RKO (cell line): ENCODE data around the gene MTMR3.
A peak's percentile ranks its signal among the peaks of the same experiment; 100 is the strongest.
"Not testable (repeated sequence)": the region's sequence is repeated elsewhere in the genome, so short reads cannot be mapped to it uniquely, and the experiment has no call there.

Experiments
- DNase-seq: peaks from one replicate; pipeline ENCODE4 v3.0.0-alpha.2; 2016; ENCODE audit warnings: low spot score

MTMR3 gene

DNA sequence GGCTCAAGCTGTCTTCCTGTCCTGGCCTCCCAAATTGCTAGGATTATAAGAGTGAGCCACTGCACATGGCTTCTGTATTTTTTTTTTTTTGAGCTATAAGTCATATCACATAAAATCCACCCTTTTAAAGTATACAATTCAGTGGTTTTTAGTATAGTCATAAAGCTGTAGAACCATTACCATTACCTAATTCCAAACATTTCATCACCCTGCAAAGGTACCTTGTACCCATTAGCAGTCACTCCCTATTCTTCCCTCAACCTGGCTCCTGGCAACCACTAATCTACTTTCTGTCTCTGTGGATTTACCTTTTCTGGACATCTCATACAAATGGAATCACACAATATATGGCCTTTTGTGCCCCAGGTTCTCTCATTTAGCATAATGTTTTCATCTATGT, 84.5 kb downstream of the MTMR3 start:
- no peak for DNase-seq

DNA sequence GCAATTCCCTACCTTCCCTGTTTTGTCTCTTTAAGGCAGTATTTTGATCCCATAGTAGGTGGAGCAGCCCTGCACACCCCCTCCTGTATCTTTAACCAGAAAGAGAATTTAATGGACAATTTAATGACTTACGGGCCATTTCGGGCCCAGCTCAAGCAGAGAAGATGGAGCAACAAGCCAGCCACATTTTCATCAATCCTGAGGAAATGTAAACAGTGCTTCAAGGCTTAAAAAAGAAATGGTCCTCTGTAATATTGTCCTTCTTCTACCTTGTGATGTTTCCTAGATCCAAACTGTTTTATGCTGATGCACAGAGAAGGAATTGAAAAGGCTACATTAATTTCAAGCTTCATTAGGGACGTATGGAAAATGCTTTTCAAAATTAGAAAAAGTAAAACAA, 88.6 kb downstream of the MTMR3 start:
- DNase-seq = no peak

DNA sequence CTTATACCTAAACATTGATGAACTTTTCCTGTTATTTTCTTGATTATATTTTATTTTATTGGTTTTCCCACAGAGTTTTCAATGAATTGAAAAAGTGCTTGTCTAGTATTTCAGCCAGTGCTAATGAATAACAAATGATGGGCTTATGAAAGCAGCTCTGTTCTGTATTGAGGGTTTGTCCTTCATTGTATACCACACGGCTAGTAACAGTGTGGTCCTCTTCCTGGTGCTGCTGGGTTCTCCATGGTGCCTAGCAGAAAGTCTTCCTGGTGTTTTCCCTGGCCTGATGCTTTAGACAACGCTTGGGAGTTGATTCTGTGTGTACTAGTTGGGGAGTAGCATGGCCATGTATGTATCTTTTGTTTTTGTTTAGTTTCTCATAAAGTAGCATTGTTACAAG, 89.1 kb downstream of the MTMR3 start:
- no peak for DNase-seq

- DNase-seq = no peak
Observed at GRCh38 chr22:29973269-29973668, 90.3 kb downstream of the MTMR3 start.

GRCh38 chr22:29973680-29974079, 90.7 kb downstream of the MTMR3 start:
- not testable (repeated sequence) for DNase-seq

DNA sequence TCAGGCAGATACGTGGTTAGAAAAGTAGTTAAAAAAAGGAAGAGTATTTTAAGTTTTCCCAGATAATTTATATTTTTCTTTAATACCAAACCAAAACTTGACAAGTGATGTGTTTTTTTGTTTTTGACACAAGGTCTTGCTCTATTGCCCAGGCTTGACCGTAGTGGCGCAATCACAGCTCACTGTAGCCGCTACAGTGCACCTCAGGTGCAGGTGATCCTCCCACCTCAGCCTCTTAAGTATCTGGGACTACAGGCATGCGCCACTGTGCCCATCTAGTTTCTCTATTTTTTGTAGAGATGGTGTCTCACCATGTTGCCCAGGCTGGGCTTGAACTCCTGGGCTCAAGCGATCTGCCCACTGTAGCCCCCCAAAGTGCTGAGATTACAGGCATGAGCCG, 92.5 kb downstream of the MTMR3 start:
- DNase-seq = no peak

DNA sequence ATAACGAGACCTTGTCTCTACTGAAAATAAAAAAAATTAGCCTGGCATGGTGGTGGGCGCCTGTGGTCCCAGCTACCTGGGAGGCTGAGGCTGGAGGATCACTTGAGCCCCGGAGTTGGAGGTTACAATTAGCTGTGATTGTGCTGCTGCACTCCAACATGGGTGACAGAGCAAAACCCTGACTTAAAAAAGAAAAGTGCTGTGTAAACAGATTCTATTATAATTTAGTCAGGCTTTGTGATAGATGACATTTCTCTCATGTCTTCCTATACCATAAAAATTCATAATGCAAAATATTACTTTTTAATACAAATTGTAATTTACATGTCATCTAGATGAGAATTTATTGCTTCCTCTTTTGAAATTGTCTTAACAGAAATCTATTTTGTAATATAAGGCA, 94.1 kb downstream of the MTMR3 start:
- no peak for DNase-seq

- DNase-seq = no peak
Observed at GRCh38 chr22:29979777-29980321, 96.9 kb downstream of the MTMR3 start.

DNA sequence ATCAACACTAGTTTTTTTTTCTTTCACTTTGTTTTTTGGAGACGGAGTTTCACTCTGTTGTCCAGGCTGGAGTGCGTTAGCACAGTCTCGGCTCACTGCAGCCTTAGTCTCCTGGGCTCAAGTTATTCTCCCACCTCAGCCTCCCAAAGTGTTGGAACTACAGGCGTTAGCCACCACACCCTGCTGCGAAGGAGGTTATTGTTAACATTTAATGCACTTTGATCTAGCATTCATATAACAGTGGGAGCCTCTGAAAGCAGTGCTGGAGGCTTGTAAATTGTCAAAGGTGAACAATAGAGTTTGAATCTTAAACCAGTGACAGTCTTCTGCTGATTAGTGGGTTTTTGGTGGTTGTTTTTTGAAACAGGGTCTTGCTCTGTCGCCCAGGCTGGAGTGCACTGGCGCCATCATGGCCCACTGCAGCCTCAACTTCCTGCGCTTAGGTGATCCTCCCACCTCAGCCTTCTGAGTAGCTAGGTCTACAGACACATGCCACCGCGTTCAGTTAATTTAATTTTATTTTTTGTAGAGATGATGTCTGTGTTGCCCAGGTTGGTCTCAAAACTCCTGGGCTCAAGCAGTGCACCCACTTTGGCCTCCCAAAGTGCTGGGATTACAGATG, 100.4 kb downstream of the MTMR3 start:
- no peak for DNase-seq

GRCh38 chr22:29985912-29986311, 102.9 kb downstream of the MTMR3 start:
- DNase-seq = no peak

DNA sequence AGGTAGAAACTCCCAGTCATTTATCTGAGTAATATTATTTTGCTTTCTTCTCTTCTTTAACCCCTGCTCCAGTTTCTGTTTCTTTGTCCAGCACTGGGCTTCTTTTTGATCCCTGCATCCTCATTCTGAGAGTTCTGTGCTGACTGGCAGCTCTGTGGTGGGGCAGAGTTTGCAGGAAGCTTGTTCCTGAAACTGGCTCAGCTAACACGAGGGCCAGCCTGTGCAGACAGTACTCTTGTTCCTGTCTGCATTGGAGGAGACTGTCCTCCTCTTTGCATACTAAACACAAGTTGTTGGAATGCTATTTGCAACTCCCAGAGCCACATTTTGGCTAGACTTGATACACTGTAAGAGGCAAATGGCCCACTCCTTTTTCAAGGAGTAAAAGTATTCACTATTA, 104.2 kb downstream of the MTMR3 start:
- DNase-seq = no peak

- no peak for DNase-seq
Observed at GRCh38 chr22:29988719-29989118, 105.7 kb downstream of the MTMR3 start.

- no peak for DNase-seq
Observed at GRCh38 chr22:29989446-29989845, 106.5 kb downstream of the MTMR3 start.

DNA sequence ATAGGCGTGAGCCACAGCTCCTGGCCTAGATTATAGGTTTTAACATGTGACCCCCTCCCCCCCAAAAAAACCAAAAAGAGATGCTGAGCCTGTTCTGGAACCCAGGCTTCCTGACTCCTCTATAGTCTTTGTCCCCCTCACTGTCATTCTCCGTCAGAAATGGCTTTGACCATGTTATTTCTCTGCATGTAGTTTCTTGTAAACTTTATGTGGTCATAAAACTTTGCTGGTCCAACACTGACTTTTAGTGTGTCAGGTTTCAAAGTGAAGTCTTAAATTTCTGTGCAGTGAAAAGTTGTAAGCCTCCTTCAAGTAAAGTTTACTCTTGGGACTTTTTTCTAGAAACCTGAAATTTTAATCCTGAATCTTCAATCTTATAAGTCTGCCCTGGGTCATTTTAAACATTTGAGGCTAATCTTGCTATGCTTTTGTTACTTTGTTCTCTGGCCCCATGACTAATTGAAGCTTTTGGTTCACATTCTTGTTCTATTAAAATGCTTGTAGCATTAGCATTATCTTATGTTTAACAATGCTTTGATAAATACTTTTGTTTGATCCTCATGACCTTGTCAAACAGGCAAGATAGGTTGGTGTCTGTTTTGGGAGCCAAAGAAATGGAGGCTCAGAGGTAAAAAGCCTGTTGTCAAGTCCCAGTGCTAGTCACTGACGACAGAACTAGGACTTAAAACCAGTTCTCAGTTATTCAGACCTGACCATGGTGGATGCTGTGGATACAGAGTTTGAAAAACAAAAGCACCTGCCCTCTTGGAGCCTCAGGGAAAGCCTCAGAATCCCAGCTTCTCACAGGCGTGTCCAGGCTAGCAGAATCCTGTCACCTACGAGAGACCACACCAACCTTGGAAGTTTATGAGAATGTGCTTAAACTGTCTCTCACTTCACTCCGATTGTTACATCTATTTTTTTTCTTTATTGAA, 109.6 kb downstream of the MTMR3 start:
- no peak for DNase-seq

GRCh38 chr22:29994027-29994715, 111.2 kb downstream of the MTMR3 start:
- DNase-seq = peak; percentile 92

- no peak for DNase-seq
Observed at GRCh38 chr22:29994943-29995342, 112.0 kb downstream of the MTMR3 start.

- no peak for DNase-seq
Observed at GRCh38 chr22:29997107-29997506, 114.1 kb downstream of the MTMR3 start.

- no peak for DNase-seq
Observed at GRCh38 chr22:29997516-29997915, 114.5 kb downstream of the MTMR3 start.

- DNase-seq = no peak
Observed at GRCh38 chr22:29998627-29999384, 115.8 kb downstream of the MTMR3 start.

DNA sequence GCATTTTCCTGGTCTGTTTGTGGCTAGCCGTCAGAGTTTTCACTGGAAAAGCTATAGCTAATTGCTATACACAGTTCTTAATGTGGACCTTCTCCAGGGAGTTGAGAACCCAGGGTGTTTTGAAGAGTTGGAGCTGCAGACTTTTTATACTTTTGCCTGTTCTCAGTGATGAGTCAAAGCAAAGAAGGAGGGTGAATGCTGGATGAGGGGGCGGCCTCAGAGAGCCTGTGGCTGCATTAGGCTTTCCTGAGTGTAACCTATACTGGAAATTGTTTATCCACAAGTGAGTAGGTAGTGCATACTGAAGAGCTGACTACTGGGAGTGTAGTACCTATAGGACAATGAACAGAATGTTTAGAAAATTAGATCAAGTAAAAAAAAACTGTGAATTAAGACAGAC, 117.6 kb downstream of the MTMR3 start:
- peak; percentile 10 for DNase-seq

DNA sequence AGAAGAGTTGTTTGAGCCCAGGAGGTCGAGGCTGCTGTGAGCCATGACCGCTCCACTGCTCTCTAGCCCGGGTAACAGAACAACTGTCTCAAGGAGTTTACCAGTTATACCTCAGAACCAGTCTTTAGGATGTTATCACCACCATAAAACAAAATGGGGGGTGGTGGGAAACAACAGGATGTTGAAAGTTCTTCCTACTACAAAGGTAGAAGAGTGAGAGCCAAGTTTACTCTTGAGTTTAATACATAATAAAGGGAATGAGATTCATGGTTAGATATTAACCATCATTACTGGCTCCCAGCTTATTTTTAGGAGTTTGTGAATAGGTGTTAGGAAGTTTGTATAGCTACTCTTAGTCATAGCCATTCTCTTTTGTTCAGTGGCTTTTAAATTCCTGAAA, 118.5 kb downstream of the MTMR3 start:
- DNase-seq = no peak
